ENCODE data around the gene RASA3. TPM values are rescaled to one million over a fixed set of nuclear protein-coding genes. Genes with fewer than 3 reads are reported as not detected.
A peak's percentile ranks its signal among the peaks of the same experiment; 100 is the strongest.
"Not testable (repeated sequence)": the region's sequence is repeated elsewhere in the genome, so short reads cannot be mapped to it uniquely, and the experiment has no call there.

RASA3 gene
- total RNA-seq, 6 experiments from 2014 or later, result 3.5 to 7.9 (median 4.6) TPM

DNA sequence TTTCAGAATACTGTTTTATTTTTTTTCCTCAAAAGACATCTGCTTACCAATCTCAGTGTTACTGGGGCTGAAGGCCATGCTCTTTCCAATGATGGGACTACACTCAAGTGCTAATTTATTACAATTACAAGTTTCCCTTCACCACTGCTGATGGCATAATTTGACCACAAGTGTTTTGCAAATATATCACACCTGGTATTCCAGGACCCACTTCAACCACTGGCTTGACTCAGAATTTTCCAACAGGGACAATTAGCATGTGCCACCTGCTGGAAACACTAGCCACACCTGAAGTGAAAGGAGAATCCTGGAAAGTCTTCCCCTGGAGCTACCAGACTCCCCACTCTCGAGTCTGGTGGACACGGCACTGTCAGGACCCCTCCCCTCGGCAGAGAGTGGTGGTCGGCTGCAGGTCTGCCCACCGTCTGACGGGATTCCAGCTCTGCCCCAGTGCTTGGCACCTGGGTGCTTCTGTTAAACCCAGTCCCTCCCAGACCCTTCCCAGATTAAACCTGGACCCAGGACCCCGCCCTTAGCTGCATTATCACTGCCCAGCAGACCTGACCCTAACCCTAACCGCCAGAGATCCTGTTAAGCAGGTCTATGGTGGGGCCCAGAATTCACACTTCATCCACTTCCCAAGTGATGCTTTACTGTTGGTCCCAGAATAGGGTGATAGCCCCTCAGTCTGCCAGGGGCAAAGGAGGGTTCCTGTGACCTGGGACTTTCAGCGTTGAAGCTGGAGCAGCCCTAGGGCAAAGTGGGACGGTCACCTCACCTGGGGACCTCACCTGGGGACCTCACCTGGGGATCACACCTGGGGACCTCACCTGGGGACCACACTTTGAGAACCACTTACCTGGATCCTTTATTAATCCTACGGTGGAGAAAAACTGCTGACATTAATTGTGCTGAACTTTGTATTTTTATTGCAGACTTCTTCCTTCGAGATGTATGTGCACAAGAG is 17.6 kb upstream of the RASA3 start:
- Histone ChIP-seq H3K27me3 (no peaks in the 10 kb centered on the region), H3K36me3 (no peaks in the 10 kb centered on the region), H3K4me3 (no peak overlapping the region), H3K4me1 (peaks cover 0 to 10% (median 0%) of the 10 kb centered on the region in 4 donors), H3K9me3 (no peaks in the 10 kb centered on the region), H3K27ac (no peak overlapping the region)
- DNase-seq, result peak in 1 of 3 donors; percentile 53
- intact Hi-C loops (cut with DNase I), result no loop called here
- no peak for ATAC-seq
- WGBS (ENCODE audit: insufficient coverage, low coverage, low lambda C conversion rate, missing lambda C conversion rate), result 69% methylated on average over 8 of the region's 12 CpGs
- no peak for TF ChIP-seq POLR2A (IDR thresholded peaks at IDR 0.05)
- TF ChIP-seq, protein P1, sequence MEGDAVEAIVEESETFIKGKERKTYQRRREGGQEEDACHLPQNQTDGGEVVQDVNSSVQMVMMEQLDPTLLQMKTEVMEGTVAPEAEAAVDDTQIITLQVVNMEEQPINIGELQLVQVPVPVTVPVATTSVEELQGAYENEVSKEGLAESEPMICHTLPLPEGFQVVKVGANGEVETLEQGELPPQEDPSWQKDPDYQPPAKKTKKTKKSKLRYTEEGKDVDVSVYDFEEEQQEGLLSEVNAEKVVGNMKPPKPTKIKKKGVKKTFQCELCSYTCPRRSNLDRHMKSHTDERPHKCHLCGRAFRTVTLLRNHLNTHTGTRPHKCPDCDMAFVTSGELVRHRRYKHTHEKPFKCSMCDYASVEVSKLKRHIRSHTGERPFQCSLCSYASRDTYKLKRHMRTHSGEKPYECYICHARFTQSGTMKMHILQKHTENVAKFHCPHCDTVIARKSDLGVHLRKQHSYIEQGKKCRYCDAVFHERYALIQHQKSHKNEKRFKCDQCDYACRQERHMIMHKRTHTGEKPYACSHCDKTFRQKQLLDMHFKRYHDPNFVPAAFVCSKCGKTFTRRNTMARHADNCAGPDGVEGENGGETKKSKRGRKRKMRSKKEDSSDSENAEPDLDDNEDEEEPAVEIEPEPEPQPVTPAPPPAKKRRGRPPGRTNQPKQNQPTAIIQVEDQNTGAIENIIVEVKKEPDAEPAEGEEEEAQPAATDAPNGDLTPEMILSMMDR (IDR thresholded peaks at IDR 0.05), result no peak

DNA sequence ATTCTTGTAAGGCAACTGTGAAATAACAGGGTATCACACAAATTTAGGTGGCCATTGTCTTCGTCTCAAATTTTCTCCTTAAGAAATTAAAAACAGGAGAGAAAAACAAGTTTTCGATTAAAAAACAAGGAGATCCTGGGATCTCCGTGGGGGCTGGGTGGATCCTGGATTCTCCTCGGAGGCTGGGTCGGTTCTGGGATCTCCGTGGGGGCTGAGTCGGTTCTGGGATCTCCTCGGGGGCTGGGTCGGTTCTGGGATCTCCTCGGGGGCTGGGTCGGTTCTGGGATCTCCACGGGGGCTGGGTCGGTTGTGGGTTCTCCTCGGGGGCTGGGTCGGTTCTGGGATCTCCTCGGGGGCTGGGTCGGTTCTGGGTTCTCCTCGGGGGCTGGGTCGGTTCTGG is 16.5 kb upstream of the RASA3 start:
- H3K9me3 ChIP-seq; intact Hi-C loops (cut with DNase I); H3K36me3 ChIP-seq; ATAC-seq; H3K4me3 ChIP-seq; H3K27ac ChIP-seq; H3K4me1 ChIP-seq; H3K27me3 ChIP-seq: not testable (repeated sequence)
- DNase-seq, result peak in 1 of 3 donors; percentile 33
- WGBS (ENCODE audit: insufficient coverage, low coverage, low lambda C conversion rate, missing lambda C conversion rate), result 79% methylated on average over 11 of the region's 19 CpGs

DNA sequence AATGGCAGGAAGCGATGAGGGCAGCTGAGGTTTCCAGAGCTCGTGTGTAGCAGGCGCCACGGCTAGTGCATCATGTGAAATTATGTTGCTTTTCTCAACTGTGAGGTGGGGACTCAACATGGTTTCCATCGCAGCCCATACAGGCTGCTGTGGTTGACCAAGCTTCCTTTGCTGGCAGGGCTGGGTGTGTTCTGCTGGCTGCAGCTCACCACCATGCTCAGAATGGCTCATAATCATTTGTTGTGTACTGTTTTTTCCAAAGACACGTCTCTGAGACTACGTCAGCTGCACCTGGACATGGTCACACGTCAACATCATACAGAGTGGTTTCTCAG is 16.1 kb upstream of the RASA3 start:
- no peaks in the 10 kb centered on the region for H3K27me3 ChIP-seq
- intact Hi-C loops (cut with DNase I), result no loop called here
- WGBS (ENCODE audit: insufficient coverage, low coverage, low lambda C conversion rate, missing lambda C conversion rate), result 52% methylated on average over 8 of the region's 8 CpGs
- ATAC-seq, result peak in 3 of 4 donors; percentile 8 to 42 (median 13)
- peak in 2 of 3 donors; percentile 28 to 50 for DNase-seq
- TF ChIP-seq, protein P1 (IDR thresholded peaks at IDR 0.05), result no peak
- TF ChIP-seq POLR2A (IDR thresholded peaks at IDR 0.05), result no peak
- H3K27ac ChIP-seq, result no peak overlapping the region
- H3K4me1 ChIP-seq, result peaks cover 0 to 10% (median 0%) of the 10 kb centered on the region in 4 donors
- H3K36me3 ChIP-seq, result no peaks in the 10 kb centered on the region
- H3K9me3 ChIP-seq, result no peaks in the 10 kb centered on the region
- no peak overlapping the region for H3K4me3 ChIP-seq

DNA sequence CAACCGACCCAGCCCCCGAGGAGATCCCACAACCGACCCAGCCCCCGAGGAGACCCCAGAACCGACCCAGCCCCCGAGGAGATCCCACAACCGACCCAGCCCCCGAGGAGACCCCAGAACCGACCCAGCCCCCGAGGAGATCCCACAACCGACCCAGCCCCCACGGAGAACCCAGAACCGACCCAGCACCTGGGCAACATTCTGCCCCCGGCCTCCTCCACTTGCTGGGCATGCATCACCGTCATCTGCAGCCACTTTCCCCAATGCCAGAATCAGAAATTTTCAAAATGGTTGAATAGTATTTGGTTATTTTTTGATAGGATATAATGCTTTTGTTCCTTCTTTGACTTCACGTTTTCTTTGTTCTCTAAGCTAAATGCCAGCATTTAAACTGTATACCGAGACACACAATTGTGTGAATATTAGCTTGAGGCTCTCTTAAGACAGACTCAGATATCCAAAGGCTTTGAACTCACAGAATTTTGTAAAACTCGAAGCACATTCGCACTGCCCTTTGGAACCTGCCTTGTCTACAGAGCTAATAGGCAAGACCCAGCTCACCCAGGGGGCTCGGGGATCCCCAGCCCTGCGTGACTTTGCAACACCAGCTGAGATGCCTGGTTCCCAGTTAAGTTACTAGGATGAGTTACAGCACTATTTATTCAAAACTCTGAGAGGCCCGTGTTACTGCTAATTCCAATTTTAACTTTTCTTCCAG is 15.5 kb upstream of the RASA3 start:
- no peaks in the 10 kb centered on the region for H3K9me3 ChIP-seq
- intact Hi-C loops (cut with DNase I), result no loop called here

More for the DNA sequence above, 15.5 kb upstream of the RASA3 start:
- ATAC-seq, result no peak
- Histone ChIP-seq H3K36me3 (no peaks in the 10 kb centered on the region), H3K4me1 (peaks cover 0 to 10% (median 0%) of the 10 kb centered on the region in 4 donors), H3K27ac (no peak overlapping the region), H3K4me3 (no peak overlapping the region), H3K27me3 (no peaks in the 10 kb centered on the region)
- 57% methylated on average over 14 of the region's 22 CpGs for whole genome bisulfite sequencing (ENCODE audit: insufficient coverage, low coverage, low lambda C conversion rate, missing lambda C conversion rate)
- no peak for DNase-seq
- TF ChIP-seq, protein P1 (IDR thresholded peaks at IDR 0.05), result no peak
- TF ChIP-seq POLR2A (IDR thresholded peaks at IDR 0.05), result no peak

Measured in right lobe of liver (tissue), 6 donors.